ENCODE results near the gene LIMS2. TPM values are rescaled to one million over a fixed set of nuclear protein-coding genes. Genes with fewer than 3 reads are reported as not detected.

LIMS2 gene
- total RNA-seq, 4 donors from 2014 or later: 5.3 to 15.5 (median 9.9) TPM

DNA sequence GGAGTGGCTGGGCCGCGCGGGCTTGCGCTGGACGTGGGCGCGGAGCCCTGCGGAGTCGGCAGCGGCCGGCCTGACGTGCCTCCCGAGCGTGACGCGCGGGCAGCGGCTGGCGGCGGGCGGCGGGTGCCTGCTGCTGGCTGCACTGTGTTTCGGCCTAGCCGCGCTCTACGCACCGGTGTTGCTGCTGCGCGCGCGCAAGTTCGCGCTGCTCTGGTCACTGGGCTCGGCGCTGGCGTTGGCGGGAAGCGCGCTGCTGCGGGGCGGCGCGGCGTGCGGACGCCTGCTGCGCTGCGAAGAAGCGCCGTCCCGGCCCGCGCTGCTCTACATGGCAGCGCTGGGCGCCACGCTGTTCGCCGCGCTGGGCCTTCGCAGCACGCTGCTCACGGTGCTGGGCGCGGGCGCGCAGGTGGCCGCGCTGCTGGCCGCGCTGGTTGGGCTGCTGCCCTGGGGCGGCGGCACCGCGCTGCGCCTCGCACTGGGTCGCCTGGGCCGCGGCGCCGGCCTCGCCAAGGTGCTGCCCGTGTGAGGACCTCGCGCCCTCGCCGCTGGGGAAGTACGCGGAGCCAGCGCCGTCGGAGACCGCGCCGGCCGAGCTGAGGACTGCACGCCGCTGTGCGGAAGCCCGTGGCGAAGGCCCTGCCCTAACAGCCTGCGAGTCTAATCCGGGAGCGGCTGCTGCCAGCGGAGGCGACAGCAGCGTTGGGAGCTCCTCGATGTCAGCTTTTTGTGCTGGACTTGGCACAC, 26.5 kb upstream of the LIMS2 start:
- peaks cover 0 to 16% of the 10 kb centered on the region in 2 donors for H3K36me3 ChIP-seq
- H3K4me3 ChIP-seq: peak overlapping the region; percentile 60 to 72 (median 68)
- ATAC-seq (peak; percentile 60 to 61), DNase-seq (peak; percentile 51 to 77)
- peaks cover 36% of the 10 kb centered on the region in 2 donors for H3K4me1 ChIP-seq
- intact Hi-C loops (cut with DNase I; ENCODE audit: low total_unique reads): loop anchor here (1.0 to 10.0 kb wide), 7 partner anchors 32 to 325 kb away; partner anchors contain the start of genes IWS1, MAP3K2 and SAP130
- H3K27ac ChIP-seq: peak overlapping the region; percentile 92 to 95 (median 95)
- peak; percentile 22 to 47 for TF ChIP-seq POLR2A (IDR thresholded peaks at IDR 0.05)
- TF ChIP-seq, protein P1, sequence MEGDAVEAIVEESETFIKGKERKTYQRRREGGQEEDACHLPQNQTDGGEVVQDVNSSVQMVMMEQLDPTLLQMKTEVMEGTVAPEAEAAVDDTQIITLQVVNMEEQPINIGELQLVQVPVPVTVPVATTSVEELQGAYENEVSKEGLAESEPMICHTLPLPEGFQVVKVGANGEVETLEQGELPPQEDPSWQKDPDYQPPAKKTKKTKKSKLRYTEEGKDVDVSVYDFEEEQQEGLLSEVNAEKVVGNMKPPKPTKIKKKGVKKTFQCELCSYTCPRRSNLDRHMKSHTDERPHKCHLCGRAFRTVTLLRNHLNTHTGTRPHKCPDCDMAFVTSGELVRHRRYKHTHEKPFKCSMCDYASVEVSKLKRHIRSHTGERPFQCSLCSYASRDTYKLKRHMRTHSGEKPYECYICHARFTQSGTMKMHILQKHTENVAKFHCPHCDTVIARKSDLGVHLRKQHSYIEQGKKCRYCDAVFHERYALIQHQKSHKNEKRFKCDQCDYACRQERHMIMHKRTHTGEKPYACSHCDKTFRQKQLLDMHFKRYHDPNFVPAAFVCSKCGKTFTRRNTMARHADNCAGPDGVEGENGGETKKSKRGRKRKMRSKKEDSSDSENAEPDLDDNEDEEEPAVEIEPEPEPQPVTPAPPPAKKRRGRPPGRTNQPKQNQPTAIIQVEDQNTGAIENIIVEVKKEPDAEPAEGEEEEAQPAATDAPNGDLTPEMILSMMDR (IDR thresholded peaks at IDR 0.05 in 4 of 5, conservative IDR thresholded peaks at IDR 0.05 in 1 of 5): peak in 4 of 5 experiments; percentile 27 to 36 (median 32)
- H3K27me3 ChIP-seq: no peaks in the 10 kb centered on the region
- no peaks in the 10 kb centered on the region for H3K9me3 ChIP-seq
- in situ Hi-C loops (cut with MboI; ENCODE audit: low sequenced_read_pairs in 4 of 4): no loop called here

GRCh38 chr2:127701193-127701650, 25.9 kb upstream of the LIMS2 start, which contains the start of gene SFT2D3:
TSS of gene SFT2D3 (plus strand) at chr2:127701497. CDS start at chr2:127701529, 32 bp downstream.
- H3K4me3 ChIP-seq: peak within 1 kb of the TSS; percentile 60 to 72 (median 68)
- peak; percentile 84 to 87 for TF ChIP-seq POLR2A (IDR thresholded peaks at IDR 0.05)
- TF ChIP-seq, protein P1 (IDR thresholded peaks at IDR 0.05 in 4 of 5, conservative IDR thresholded peaks at IDR 0.05 in 1 of 5): no peak
- DNase-seq (peak; percentile 90), ATAC-seq (peak; percentile 82 to 84)
- H3K27me3 ChIP-seq: no peaks in the 10 kb centered on the region
- H3K36me3 ChIP-seq: peaks cover 0 to 10% of the 10 kb centered on the region in 2 donors
- in situ Hi-C loops (cut with MboI; ENCODE audit: low sequenced_read_pairs in 4 of 4) (no loop called here), intact Hi-C loops (cut with DNase I; ENCODE audit: low total_unique reads) (loop anchor here (1.0 to 10.0 kb wide), 6 partner anchors 108 to 326 kb away; partner anchors contain the start of genes IWS1, MAP3K2 and SAP130)
- peak within 1 kb of the TSS; percentile 92 to 95 (median 95) for H3K27ac ChIP-seq
- H3K4me1 ChIP-seq: peaks cover 36% of the 10 kb centered on the region in 2 donors
- H3K9me3 ChIP-seq: no peaks in the 10 kb centered on the region

DNA sequence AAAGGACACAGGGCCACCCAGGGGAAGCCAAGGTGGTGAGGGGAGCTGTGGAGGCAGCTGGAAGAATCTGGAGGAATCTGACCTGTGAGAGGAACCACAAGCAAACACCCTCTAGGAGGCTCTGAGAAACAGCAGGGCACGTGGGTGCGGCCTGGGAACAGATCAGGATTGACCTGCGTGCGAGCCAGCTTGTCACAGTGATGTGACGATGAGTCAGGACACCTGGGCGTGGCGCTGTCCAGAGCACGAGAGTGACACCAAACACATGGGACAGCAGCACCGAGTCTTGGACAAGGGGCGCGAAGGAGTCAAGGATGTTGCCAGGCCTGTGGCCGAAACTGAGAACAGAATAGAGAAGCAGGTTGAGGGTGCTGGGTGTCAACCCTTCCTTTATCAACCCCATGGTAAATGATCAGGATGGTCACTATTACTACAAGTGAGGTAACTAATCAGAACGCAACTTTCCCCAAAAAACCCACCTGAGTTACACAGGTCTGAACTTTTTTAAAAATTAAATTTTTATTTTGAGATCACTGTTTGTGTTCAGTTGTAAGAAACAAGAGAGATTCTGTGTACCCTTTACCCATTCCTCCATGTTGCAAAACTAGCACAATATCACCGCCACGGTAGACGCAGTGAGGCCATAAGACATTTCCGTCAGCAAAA, 25.3 kb upstream of the LIMS2 start:
- in situ Hi-C loops (cut with MboI; ENCODE audit: low sequenced_read_pairs in 4 of 4): no loop called here
- no peaks in the 10 kb centered on the region for H3K9me3 ChIP-seq
- TF ChIP-seq POLR2A (IDR thresholded peaks at IDR 0.05): peak in 1 of 2 donors; percentile 10
- TF ChIP-seq, protein P1 (IDR thresholded peaks at IDR 0.05 in 4 of 5, conservative IDR thresholded peaks at IDR 0.05 in 1 of 5): no peak

DNA sequence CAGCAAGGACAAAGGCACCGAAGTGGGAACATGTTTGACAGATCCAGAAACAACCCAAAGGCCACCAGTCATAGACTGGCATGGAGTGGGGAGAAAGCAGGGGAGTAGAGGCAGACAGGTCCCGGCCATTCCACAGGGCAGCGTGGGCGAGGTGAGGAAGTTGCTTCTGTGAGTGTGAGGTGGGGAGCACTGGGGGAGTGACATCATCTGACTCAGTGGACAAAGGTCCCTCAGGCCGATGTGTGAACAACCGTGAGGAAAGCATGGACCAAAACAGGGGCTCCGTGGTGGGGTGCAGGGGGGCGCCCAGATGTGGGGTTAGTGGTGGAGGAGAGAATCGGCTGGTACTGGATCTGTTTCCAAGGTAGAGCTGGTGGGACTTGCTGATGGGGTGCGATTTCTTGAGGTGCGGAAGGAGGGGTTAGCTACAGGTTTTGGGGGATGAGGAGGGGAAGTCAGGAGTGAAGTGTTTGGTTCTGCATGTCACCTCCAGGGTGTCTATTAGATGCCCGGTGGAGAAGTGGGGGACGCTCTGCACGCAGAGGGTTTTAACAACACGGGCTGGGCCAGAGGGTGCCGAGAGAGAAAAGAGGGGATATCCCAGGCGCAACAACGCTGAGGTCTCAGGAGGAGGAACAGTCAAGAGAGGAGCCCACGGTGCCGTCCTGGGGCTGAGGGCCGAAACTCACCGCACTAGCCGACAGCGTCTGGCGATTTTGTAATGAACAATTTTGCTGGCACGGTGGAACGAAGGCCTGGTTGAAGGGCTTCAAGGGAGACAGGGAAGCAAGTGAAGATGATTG, 23.4 kb upstream of the LIMS2 start:
- H3K4me3 ChIP-seq: no peak overlapping the region
- in situ Hi-C loops (cut with MboI; ENCODE audit: low sequenced_read_pairs in 4 of 4) (no loop called here), intact Hi-C loops (cut with DNase I; ENCODE audit: low total_unique reads) (loop anchor here (5.0 kb wide), 1 partner anchor 106 kb away; no protein-coding TSS in a partner anchor)
- no peak for DNase-seq
- peaks cover 23% of the 10 kb centered on the region in 2 donors for H3K4me1 ChIP-seq
- H3K36me3 ChIP-seq: peaks cover 0 to under 1% of the 10 kb centered on the region in 2 donors
- no peak overlapping the region for H3K27ac ChIP-seq
- TF ChIP-seq, protein P1 (IDR thresholded peaks at IDR 0.05 in 4 of 5, conservative IDR thresholded peaks at IDR 0.05 in 1 of 5): no peak
- TF ChIP-seq POLR2A (IDR thresholded peaks at IDR 0.05): no peak
- H3K27me3 ChIP-seq: no peaks in the 10 kb centered on the region
- H3K9me3 ChIP-seq: no peaks in the 10 kb centered on the region
- no peak for ATAC-seq

More for the DNA sequence above, 25.3 kb upstream of the LIMS2 start:
- intact Hi-C loops (cut with DNase I; ENCODE audit: low total_unique reads): loop anchor here (1.0 to 10.0 kb wide), 6 partner anchors 109 to 327 kb away; partner anchors contain the start of genes IWS1, MAP3K2 and SAP130
- Histone ChIP-seq H3K4me1 (peaks cover 36% of the 10 kb centered on the region in 2 donors), H3K4me3 (peak overlapping the region; percentile 60 to 72 (median 68)), H3K27me3 (no peaks in the 10 kb centered on the region), H3K36me3 (peaks cover 0 to 5% of the 10 kb centered on the region in 2 donors), H3K27ac (peak overlapping the region; percentile 92 to 95 (median 95))
- peak; percentile 57 to 65 for ATAC-seq
- DNase-seq: peak; percentile 87 to 95

Data from gastrocnemius medialis (tissue), 4 donors.